Endothelial cell of umbilical vein (primary cell): ENCODE results near the gene PIK3R1. TPM values are rescaled to one million over a fixed set of nuclear protein-coding genes. Genes with fewer than 3 reads are reported as not detected.

Source experiments
- BruUV-seq: library from RNA; stranded (reverse); fragments of 400-500 nt; replicated peaks from 2 replicates; lab custom pipeline; 2021; lab: Mats Ljungman, UMichigan
- CTCF ChIA-PET: fragments of 300-600, 350-600 bp; sonication (Branson Sonifier 250); formaldehyde crosslinking; loops from one replicate; lab custom pipeline; 2021; ENCODE audit warnings: antibody characterized with exemption, inconsistent platforms; lab: Charles Lee
- POLR2A ChIA-PET: fragments of 300-600, 350-600 bp; sonication (Branson Sonifier 250); formaldehyde crosslinking; loops from one replicate; lab custom pipeline; 2021; ENCODE audit warnings: antibody characterized with exemption, inconsistent platforms; lab: Charles Lee
- DNase-seq: peaks from one replicate; pipeline ENCODE4 v3.0.0-alpha.2; 2011; ENCODE audit warnings: low read depth, low spot score
- FAIRE-seq: peaks from 2 replicates; lab custom pipeline; 2011; peaks lifted over from hg19 to GRCh38; lab: Jason Lieb, UNC
- H2AFZ ChIP-seq: 2 replicates; pipeline ENCODE4 v1.6.0; 2012; ENCODE audit warnings: low read depth, low read length, control low read depth, inconsistent platforms
- H3K27ac ChIP-seq: 2 replicates; pipeline ENCODE4 v1.5.1; 2011; ENCODE audit warnings: low read depth, mild to moderate bottlenecking, control low read depth, low read length, moderate library complexity; ENCODE audit not compliant: insufficient read depth
- H3K27me3 ChIP-seq, 2 experiments: 2 replicates each; pipeline versions ENCODE4 v1.6.0 to v1.6.1; 2011; ENCODE audit warnings: low read length in 2 of 2, mixed read lengths in 1 of 2; ENCODE audit not compliant: control insufficient read depth in 2 of 2, insufficient read depth in 2 of 2
- H3K36me3 ChIP-seq, 2 experiments: 2 replicates in 1 of 2; 3 replicates in 1 of 2; pipeline ENCODE4 v1.5.1; 2011; ENCODE audit warnings: low read length in 2 of 2, mild to moderate bottlenecking in 1 of 2, moderate library complexity in 1 of 2; ENCODE audit not compliant: control insufficient read depth in 2 of 2, insufficient read depth in 2 of 2; ENCODE audit errors: extremely low read depth in 1 of 2
- H3K4me1 ChIP-seq: 3 replicates; pipeline ENCODE4 v1.5.1; 2011; ENCODE audit warnings: mild to moderate bottlenecking, low read length; ENCODE audit not compliant: control insufficient read depth, insufficient read depth; ENCODE audit errors: extremely low read depth
- H3K4me2 ChIP-seq: 2 replicates; pipeline ENCODE4 v1.6.1; 2011; ENCODE audit warnings: low read length, control low read depth, mixed read lengths; ENCODE audit not compliant: insufficient read depth
- H3K4me3 ChIP-seq, 3 experiments: fragments of 200-600 bp in 1 of 3; sonication (generic), shearing (Covaris generic) in 1 of 3; replicated peaks in 1 of 3; 2 replicates each; pipeline ENCODE4 v1.5.1; 2011 to 2016; ENCODE audit warnings: control low read depth in 3 of 3, low read length in 3 of 3, mild to moderate bottlenecking in 2 of 3, inconsistent platforms in 1 of 3, low read depth in 1 of 3, moderate library complexity in 1 of 3; ENCODE audit not compliant: insufficient read depth in 1 of 3
- H3K79me2 ChIP-seq: 2 replicates; pipeline ENCODE4 v1.6.0; 2012; ENCODE audit warnings: low read length, inconsistent platforms; ENCODE audit not compliant: control insufficient read depth, insufficient read depth
- H3K9ac ChIP-seq: replicated peaks from 2 replicates; pipeline ENCODE3; 2011; ENCODE audit warnings: low read length, control low read depth; ENCODE audit not compliant: insufficient read depth; ENCODE audit errors: extremely low read depth
- H3K9me1 ChIP-seq: replicated peaks from 3 replicates; pipeline ENCODE4 v1.6.0; 2011; ENCODE audit warnings: mild to moderate bottlenecking, low read length; ENCODE audit not compliant: control insufficient read depth, insufficient read depth; ENCODE audit errors: extremely low read depth
- H3K9me3 ChIP-seq: replicated peaks from 2 replicates; pipeline ENCODE4 v1.5.1; 2012; ENCODE audit warnings: low read length, inconsistent platforms; ENCODE audit not compliant: control insufficient read depth, insufficient read depth
- H4K20me1 ChIP-seq: replicated peaks from 2 replicates; pipeline ENCODE3; 2011; ENCODE audit warnings: mild to moderate bottlenecking, low read length; ENCODE audit not compliant: control insufficient read depth, insufficient read depth; ENCODE audit errors: extremely low read depth
- CTCF ChIP-seq, 2 donors: IDR thresholded peaks; 1 replicate in 1 of 2; 2 replicates in 1 of 2; pipeline ENCODE4 v1.5.1; 2011; ENCODE audit warnings: low read length in 2 of 2, mild to moderate bottlenecking in 2 of 2, moderate library complexity in 2 of 2, control low read depth in 1 of 2, inconsistent platforms in 1 of 2, low read depth in 1 of 2; ENCODE audit not compliant: insufficient read depth in 1 of 2; ENCODE audit errors: extremely low read depth in 1 of 2
- EZH2 ChIP-seq: IDR thresholded peaks from 2 replicates; pipeline ENCODE4 v1.6.1; 2012; ENCODE audit warnings: borderline replicate concordance, low read depth, mild to moderate bottlenecking, moderate library complexity, low read length, inconsistent platforms; ENCODE audit not compliant: severe bottlenecking
- FOS ChIP-seq: IDR thresholded peaks from 2 replicates; pipeline ENCODE4 v1.6.1; 2011; ENCODE audit warnings: mild to moderate bottlenecking, low read length, moderate library complexity, borderline replicate concordance; ENCODE audit not compliant: insufficient read depth
- GATA2 ChIP-seq: IDR thresholded peaks from 2 replicates; pipeline ENCODE4 v1.7.0; 2011; ENCODE audit warnings: low read depth, mild to moderate bottlenecking, moderate library complexity, mixed read lengths, low read length; ENCODE audit not compliant: insufficient read length, insufficient read depth
- JUN ChIP-seq: IDR thresholded peaks from 2 replicates; pipeline ENCODE4 v1.6.1; 2011; ENCODE audit warnings: borderline replicate concordance, low read depth; ENCODE audit not compliant: insufficient read length, insufficient read depth
- MAX ChIP-seq: IDR thresholded peaks from 2 replicates; pipeline ENCODE4 v1.6.1; 2011; ENCODE audit not compliant: insufficient read depth, insufficient read length
- MYC ChIP-seq: IDR thresholded peaks from one replicate; pipeline ENCODE4 v1.6.1; 2011; ENCODE audit warnings: mild to moderate bottlenecking, low read depth, low read length
- POLR2A ChIP-seq: IDR thresholded peaks from 2 replicates; pipeline ENCODE4 v1.6.1; 2012; ENCODE audit warnings: low read depth, mild to moderate bottlenecking, control low read depth, low read length
- POLR2AphosphoS5 ChIP-seq: IDR thresholded peaks from 2 replicates; pipeline ENCODE4 v1.6.1; 2012; ENCODE audit warnings: low read depth, mild to moderate bottlenecking, control low read depth, low read length, moderate library complexity; ENCODE audit not compliant: insufficient read depth
- dilution Hi-C: fragments of 300-500 bp; cut with MboI; formaldehyde crosslinking; loops from one replicate; pipeline ENCODE4 v1.15.0; 2019; ENCODE audit warnings: low sequenced_read_pairs; ENCODE audit not compliant: extremely low pct_ligation_motif_present
- intact Hi-C: fragments of 100-400 bp; cut with micrococcal nuclease; formaldehyde crosslinking; loops from one replicate; pipeline ENCODE4 v1.10.0; 2022
- polyA plus RNA-seq, 4 experiments: library from polyadenylated mRNA; depleted of rRNA in 3 of 4; stranded (reverse) in 3 of 4; unstranded in 1 of 4; fragments of >200 nt; gene quantifications; 2 replicates each; pipeline versions ENCODE4 v1.2.1 to v1.2.3, GENCODE V29; 2011 to 2012; ENCODE audit warnings: missing spikeins in 1 of 4
- total RNA-seq: library from RNA; stranded (reverse); gene quantifications from 2 replicates; pipeline ENCODE4 v1.2.3, GENCODE V29; 2021

PIK3R1 gene
- total and polyA plus RNA-seq, 2 donors (not counting 3 experiments of a cell fraction or from before 2014, with no cell fraction given) = 2.8 to 30.0 TPM

- dilution Hi-C loops = loop anchor here (25.0 kb wide), 1 partner anchor 1109 kb away; no protein-coding TSS in a partner anchor
- H3K79me2 ChIP-seq = peaks cover 13% of the 10 kb centered on the region
- peaks cover 0 to 12% of the 10 kb centered on the region in 2 experiments for H3K36me3 ChIP-seq
- H3K4me2 ChIP-seq = no peak overlapping the region
- peaks cover under 1% of the 10 kb centered on the region for H4K20me1 ChIP-seq
- no peak overlapping the region for H2AFZ ChIP-seq
- ChIA-PET CTCF (interaction anchor here (0.9 to 5.3 kb wide), 9 partner anchors 13 to 1114 kb away, joined by 3 to 54 read pairs (median 5); no protein-coding TSS in a partner anchor), POLR2A (no interaction called here)
- DNase-seq (no peak), FAIRE-seq (no peak)
- no peaks in the 10 kb centered on the region for H3K9me3 ChIP-seq
- no TSS peak for BruUV-seq
- no peak overlapping the region for H3K27ac ChIP-seq
- no peak overlapping the region for H3K4me3 ChIP-seq
- no peaks in the 10 kb centered on the region for H3K4me1 ChIP-seq
- TF ChIP-seq EZH2 = no peak
- TF ChIP-seq MAX = no peak
- TF ChIP-seq POLR2AphosphoS5 = no peak
- TF ChIP-seq POLR2A = no peak
- no peak for TF ChIP-seq CTCF (IDR thresholded peaks at IDR 0.05; ENCODE audit: extremely low read depth in 1 of 2, insufficient read depth in 1 of 2, low read depth in 1 of 2, low read length in 2 of 2)
- TF ChIP-seq FOS = no peak
- no peak for TF ChIP-seq MYC
- no peak for TF ChIP-seq JUN
- no peak for TF ChIP-seq GATA2
- H3K9ac ChIP-seq = no peak overlapping the region
- no peaks in the 10 kb centered on the region for H3K27me3 ChIP-seq
- no peaks in the 10 kb centered on the region for H3K9me1 ChIP-seq
- intact Hi-C loops = no loop called here
Observed at GRCh38 chr5:68271124-68271523, 55.6 kb downstream of the PIK3R1 start.
